SK-MEL-5 (cell line): ENCODE results near the gene MTSS2. TPM values are rescaled to one million over a fixed set of nuclear protein-coding genes. Genes with fewer than 3 reads are reported as not detected.

ENCODE experiments used
- DNase-seq: peaks from one replicate; pipeline ENCODE4 v3.0.0-alpha.2; 2016; ENCODE audit warnings: low read depth, low spot score
- in situ Hi-C: cut with HindIII; loops from 2 replicates; pipeline ENCODE4 v1.10.0; 2016; ENCODE audit warnings: low sequenced_read_pairs, high pct_unique_total_duplicates, low pct_unique_long_range_greater_than_20kb
- total RNA-seq: library from RNA; depleted of rRNA; stranded (reverse); fragments of >200 nt; shearing (Covaris generic); gene quantifications from 2 replicates; pipeline ENCODE4 v1.2.3, GENCODE V29; 2014

Gene MTSS2
- total RNA-seq, 1 experiment from 2014 or later, result 1.7 TPM

- no peak for DNase-seq
- in situ Hi-C loops, result no loop called here
These were observed 7.2 kb upstream of the MTSS2 start for GRCh38 chr16:70692873-70693671.

GRCh38 chr16:70692130-70692872, 6.4 kb upstream of the MTSS2 start:
- no peak for DNase-seq
- in situ Hi-C loops, result no loop called here

DNA sequence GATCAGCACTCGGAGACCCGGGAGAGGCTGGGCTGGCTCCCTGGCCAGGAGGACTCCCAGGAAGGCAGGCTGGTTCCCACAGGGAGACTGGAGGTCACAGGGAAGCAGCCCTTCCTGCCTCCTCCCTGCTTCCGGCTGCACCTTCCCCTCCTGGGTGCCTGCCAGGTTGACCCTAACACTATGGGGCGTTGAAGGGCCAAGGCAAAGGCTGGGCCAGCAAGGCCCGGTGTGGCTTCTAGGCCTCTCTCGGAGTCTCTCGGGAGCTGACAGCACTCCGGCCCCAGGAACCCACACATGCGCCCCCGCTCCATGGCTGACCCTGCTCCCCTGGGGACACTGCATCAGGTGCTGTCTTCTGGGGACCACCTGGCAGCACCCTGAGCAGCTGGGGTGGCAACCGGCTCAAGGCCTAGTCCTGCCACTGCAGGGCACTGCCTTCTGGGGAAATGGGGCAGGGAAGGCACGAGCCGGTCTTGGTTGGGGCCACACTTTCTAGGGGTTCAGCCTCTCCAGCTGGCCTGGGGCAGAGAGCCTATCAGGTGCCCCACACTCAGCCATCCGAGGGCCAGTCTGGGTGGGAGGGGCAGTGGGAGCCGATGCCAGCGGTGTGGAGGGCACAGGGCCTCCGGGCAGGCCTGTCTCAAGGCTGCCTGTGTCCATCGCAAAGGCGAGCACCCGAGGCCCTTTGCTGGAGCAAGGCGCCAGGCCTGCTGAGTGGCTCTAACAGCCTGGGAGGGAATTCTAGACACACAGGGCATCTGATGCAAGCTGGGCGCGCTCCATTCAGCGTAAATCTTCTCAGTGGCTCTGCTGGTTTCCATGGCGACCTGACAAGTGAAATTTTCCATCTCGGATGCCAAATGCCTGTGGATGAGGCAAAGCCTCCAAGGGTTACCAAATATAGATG, 5.6 kb upstream of the MTSS2 start:
- in situ Hi-C loops, result no loop called here
- no peak for DNase-seq

DNA sequence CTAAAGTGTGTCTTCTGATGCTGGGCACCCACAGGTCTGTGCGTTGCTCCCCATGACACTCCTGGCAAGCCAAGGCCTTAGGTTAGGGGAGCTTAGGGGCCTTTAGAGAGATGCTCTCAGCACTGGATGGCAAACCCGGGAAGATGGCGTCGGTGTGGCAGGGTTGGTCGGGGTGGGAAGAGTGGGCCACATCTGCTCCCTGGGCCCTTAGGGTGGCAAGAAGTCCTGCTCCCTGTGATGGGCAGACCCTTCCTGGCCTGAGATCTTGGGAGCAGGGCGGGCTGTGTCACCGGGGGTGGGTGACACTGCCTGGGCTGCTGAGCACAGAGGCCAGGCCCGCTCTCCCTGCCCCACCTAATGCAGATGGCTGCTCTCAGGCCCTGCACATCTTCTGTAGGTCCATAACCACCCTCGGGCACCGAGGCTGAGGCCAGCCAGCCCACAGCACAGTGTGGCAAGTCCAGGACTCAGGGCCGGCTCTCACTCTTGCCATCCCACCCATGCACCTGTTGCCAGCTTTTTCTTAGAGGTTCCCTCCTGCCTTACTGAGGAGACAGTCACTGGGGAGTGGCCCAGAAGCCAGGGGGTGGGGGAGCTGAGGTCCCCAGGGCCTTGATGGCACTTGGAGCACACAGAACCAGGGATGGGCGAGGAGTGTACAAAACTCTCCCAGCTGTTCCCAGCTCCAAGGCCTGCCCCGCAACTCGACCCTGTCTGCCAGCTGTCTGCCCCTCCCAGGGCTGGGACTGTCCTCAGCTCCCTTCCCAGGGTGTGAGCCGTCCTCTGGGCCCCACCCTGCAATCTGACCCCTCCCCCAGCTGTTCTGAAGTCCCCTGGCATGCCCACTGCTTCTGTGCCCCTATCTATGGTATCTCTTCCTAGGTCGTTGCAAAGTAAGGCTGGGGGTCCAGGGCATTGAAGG, 4.4 kb upstream of the MTSS2 start:
- no peak for DNase-seq
- in situ Hi-C loops, result no loop called here

DNA sequence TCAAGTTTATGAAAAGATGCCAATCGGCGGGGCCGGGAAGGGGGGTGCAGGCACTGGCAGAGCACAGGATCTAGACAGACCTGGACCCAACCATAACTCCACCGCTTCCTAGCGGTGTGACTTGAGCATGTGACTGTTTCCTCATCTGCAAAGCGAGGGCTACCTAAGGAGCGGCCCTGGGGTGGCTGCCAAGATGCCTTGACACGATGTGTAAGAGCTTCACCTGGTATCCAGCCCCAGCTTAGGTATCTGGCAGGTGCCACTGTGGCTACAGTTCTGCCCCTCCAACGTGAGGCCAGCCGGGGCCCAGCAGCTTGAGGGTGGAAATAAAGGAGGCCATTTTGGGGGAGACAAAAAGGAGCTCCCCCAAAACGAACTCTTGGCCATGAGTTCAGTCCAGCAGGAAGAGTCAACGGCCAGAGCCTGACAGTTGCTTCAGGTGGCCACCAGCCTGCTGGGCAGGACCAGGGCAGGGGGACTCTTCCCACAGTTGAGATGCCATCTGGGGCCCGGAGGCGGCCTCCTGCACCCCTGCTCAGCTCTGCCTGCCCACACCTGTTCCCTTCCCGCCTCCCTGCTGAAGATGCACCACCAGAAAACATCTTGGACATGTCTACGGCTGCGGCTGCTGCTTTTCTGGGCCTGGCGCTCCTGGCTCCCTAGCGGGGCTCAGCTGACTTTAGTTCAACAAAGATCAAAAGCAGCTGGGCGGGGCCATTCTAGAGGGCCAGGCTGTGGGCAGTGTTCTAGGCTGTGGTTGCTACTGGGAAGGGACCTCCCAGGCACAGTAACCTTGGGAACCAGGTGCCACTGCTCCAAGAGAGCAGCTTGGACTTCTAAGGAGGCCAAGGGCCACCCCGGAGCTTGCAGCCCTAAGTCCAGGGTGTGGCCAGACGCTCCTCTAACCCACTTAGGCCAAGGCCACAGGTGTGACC, 3.4 kb upstream of the MTSS2 start:
- no peak for DNase-seq
- in situ Hi-C loops, result no loop called here

- DNase-seq, result no peak
- in situ Hi-C loops, result no loop called here
These were observed 2.4 kb upstream of the MTSS2 start for GRCh38 chr16:70688246-70688742.

GRCh38 chr16:70687671-70688245, 1.9 kb upstream of the MTSS2 start:
- in situ Hi-C loops, result no loop called here
- DNase-seq, result no peak

- in situ Hi-C loops, result no loop called here
- no peak for DNase-seq
These were observed 1.3 kb upstream of the MTSS2 start for GRCh38 chr16:70687102-70687511.

DNA sequence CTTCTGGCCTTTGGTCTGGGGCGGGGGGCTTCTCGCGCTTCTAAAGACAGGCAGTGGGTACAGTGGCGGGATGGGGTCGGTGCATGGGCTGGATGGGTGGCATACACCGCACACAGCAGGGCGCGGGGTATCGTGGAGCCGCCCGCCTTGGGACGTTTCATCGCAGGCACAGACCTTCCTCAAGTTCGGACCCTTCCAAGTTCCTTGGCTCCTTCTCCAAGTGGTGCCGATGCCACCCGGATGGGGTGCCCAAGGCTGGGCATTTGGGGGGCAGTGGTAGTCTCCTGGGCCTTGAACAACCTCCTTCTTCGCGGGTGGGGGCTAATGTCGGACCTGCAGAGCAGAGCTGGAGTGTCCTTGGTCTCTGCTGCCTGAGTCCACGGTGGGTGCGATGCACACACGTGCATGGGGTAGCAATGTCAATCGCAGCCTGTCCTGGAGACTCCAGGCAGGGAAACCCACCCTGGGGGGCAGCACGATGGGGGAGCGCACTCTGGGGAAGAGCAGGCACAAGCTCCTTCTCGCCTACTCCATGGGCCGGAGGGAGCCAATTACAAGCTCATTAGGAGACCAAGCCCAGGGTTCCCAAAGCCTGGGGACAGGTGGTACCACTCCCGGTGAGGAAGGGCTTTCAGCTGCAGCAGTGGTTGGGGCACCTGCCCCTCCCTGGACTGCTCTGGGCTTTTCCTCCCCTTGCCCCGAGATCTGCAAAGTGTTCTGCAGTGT, 686 bp upstream of the MTSS2 start:
- in situ Hi-C loops, result no loop called here

DNA sequence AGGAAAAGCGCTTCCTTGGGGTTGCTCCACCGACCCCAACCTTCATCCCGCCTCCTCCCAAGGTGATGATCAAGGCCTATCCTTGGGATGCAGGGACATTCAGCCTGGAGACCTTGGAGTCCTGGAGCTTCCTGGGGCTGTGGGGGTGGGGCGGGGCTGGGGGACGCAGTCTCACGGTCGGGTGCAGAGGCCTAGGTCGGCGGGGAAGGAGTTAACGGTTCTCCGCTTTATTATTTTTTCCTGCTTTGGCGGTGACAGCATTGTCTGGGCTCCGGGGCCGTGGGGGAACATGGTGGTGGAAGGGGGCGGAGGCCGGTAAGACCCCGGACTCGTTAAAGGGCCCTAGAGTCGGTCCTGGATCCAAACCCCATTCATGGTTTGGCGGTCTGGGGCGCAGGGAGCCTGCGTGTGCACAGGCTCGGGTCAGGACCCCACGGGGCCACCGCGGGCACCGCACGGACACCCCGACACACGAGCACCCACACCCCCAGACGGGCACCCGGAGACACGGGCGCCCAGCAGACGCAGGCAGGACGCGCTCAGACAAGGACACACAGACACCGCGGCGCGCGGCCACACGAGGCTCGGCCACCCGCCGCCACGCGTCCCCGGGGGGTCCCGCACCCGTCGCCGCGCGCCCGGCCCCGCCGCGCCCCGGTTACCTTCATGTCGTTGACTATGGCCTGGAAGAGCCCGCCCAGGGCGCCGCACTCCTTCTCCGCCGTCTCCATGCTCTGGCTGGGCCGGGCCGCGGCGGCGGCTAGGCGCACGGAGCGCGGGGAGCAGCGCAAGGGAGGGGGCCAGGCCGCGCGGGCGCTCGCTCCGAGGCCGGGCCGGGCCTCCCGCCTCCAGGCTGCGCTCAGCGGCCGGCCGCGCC, 554 bp downstream of the MTSS2 start:
- in situ Hi-C loops, result no loop called here
- no peak for DNase-seq

More for the DNA sequence above, 686 bp upstream of the MTSS2 start:
- no peak for DNase-seq

DNA sequence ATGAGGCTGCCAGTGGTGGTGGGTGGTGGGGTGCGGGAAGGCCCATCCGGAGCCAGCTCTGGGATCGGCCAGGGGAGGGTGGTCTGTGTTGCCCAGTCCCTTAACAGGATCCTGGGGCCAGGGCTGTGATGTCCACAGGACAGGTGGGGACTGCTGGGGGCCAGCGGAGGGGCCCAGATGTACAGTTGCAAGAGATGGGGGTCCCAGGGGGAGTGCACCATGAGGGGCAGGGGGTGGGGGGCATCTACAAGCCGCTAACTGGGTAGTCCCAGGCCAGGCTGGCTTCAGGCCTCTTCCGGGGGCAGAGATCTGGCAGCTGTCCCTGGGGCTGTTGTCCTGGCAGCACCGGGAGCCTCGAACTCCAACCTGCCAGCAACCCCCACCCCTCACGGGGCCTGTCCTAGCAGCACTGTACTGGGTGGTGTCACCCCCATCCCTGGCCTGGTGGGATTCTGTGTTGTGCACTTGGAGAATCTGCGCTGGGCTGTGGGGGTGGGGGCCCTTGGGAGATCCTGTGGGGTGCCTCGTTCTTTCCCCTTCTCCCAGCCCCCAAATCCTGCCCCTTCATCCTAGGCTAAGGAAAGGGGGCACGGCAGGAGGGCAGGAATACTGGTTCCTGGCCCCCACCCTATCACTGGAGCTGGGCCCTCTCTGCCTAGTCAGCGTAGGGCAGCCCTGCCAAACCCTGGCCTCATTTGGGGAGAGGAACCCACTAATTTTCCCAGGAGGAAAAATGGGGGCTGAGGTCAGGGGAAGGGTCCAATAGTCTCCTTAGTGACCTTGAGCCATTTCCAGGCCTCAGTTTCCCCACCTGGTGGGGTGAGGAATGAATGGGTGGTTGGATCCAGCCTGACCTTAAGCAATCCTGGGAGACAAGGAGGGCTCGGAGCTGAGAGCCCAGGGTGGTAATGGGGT, 1.4 kb downstream of the MTSS2 start:
- in situ Hi-C loops, result no loop called here
- no peak for DNase-seq

DNA sequence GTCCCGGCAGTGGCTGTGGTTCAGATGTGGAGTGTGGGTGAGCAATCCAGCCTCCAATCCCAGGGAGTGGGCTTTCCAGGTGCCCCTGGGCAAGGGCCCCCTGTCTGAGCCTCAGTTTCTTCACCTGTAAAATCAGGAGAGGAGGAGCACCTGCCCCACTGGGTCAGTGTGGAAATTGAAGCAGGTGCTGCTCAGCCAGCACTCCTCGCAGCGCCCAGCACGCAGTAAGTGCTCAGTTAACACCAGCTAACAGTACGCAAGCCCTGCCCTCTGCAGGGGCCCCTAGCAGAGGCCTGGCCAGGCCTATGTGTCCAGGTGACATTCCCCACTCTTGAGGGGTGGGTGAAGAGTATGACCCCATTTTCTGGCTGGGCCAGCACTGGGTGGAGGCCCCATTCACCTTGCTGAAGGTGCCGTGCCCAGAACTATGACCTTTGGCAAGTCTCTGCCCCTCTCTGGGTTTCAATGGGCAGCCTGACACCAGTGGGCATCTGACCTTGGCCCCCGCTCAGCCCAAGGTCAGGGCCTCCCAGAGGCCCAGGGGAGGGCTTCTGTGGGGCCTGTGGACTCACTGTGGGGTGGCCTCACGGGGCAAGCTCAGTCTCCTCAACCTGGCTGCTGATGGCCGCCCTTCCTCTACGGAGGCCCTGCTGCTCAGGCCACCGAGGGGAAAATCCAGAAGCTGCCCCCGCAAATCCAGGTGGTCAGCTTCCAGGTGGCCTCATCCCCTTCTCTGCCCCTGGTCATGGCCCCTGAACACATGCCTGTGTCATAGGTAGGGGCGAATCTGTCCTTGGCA, 2.5 kb downstream of the MTSS2 start:
- in situ Hi-C loops, result no loop called here
- no peak for DNase-seq
